ENCODE measurements around the gene EPB41L4B.

The EPB41L4B gene

DNA sequence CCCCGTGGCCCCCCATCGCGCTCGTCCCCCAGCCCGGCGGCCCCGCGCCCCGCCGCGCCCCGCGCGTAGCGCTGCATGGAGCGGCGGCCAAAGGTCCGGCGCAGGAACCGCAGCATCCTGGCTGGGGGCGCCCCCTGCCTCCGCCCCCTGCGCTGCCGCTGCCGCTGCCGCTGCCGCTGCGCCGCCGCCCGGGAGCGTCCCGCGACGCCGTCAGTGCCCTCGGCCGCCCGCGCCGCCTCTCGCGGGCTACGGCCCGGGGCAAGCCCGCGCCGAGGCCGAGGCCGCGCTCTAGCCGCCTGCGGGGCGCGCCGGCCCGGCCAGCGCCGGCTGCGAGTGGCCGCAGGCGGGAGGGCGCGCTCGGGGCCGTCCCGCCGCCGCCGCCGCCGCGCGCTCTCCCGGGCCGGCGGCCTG is 523 bp downstream of the EPB41L4B start:
- DNase-seq (ENCODE audit: low spot score): no peak

DNA sequence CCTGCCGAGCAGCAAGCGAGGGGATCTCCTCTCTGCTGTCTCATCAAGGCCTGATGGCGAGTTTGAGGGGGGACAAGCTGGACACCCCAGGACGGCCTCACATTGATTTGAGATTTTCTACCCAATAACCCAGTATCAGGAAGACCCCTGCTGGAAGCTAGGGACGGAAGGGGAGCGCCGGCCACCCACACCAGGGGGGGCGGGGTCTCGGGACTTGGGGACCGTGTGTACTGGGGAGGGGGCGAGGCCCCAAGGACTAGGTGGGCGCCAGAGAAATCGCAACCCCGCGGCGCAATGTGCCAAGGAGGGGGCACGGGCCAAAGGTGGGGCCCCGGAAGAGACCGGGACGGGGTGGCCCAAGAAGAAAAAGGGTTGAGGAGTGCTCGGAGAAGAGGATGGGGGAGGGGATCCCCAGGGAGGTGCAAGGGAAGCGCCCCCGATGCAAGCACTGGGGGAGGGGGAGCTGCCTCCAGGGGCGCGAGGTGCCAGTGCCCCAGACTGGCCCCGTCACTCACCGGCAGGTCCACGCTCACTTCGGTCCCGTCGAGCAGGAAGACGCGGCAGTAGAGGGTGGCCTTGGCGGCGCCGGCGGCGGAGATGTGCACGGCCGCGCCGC is 1.1 kb downstream of the EPB41L4B start:
- no peak for DNase-seq (ENCODE audit: low spot score)

DNA sequence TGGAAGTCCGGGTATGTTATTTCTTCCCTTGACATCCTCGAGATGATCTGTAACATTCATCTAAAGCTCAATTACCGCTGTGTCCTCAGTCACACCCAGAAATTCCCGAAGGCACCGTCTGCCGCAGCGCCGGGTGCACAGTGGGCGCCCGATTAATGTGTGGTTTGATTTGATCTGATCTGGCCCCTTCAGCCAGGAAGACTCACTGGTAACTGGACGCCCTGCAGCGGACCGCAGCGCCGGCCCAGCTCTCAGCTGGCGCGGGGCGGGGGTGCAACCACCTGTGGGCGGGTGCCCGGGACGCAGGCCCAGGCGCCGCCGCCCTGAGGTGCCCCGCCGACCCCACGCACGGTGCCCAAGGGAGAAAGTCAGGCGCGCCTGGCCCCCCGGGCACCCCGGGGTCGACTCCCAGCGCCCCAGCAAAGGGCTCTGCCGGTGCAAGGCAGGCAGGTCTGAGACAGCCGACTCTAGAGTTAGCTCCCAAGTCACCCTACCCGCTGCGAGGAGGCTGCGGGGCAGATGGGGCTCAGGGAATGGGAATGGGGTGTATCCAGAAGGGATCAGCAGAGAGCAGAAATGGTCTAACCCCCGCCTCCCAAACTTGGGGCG is 1.7 kb downstream of the EPB41L4B start:
- no peak for DNase-seq (ENCODE audit: low spot score)

DNA sequence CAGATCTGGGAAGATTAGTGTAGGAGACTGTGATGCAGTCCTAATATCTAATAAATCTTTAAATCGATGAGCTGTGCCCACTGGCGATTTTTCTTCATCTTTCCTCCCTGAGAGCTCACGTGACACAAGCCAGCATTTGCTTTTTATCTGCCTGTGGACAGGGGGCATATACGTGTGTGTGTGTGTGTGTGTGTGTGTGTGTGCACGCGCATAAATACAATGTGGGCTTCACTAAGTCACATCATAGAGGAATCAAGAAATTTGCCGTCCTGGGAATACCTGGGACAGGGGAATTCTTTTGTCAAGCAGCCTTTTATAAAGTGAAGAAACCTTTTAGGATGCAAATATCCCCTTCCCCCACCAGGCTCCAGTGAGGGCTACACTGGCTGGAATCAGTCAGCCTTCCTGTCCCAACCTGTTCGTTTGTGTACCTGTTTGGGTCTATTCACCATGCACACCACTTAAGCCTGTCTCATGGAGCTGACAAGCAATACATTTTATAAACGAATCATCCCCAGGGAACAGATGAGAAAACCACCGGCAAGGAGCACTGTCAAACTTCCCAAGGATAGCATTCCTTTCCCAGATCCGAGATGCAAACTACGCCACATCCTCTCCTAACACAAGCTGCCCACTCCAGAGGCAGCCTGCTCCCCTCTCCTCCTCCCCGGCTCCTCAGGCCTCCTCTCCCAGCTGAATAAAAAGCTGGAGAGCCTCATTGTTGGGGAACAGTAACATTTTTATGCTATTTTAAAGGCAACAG is 2.7 kb downstream of the EPB41L4B start:
- no peak for DNase-seq (ENCODE audit: low spot score)

DNA sequence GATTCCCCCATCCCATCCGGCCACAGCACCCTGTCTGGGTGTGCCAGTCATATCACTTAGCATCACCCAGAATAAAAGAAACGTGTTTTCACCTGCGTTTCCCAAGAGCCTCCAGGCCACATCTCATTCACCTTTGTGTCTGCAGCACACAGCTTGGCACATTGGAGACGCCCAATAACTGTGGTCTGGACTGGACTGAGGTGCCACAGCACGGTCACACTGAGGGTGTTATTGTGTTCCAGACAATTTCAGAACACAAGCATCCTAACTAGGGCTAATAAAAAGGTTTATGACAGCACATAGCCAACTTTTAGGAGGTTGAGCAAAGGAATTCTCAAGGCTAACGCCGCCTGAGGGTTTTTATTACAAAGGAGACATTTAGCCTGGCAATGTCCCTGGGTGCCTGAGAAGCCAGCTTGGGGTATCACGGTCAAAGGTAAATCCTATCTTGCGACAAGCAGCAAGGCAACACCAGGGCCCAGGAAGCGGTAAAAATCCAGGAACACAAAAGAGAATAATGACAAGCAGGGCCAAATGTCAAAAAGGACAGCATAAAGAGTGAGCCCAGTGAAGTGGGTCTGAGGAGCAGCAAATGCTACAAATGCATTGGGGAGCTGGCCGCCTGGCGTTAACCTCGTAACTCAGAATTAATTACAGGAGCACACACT is 3.4 kb downstream of the EPB41L4B start:
- no peak for DNase-seq (ENCODE audit: low spot score)

DNA sequence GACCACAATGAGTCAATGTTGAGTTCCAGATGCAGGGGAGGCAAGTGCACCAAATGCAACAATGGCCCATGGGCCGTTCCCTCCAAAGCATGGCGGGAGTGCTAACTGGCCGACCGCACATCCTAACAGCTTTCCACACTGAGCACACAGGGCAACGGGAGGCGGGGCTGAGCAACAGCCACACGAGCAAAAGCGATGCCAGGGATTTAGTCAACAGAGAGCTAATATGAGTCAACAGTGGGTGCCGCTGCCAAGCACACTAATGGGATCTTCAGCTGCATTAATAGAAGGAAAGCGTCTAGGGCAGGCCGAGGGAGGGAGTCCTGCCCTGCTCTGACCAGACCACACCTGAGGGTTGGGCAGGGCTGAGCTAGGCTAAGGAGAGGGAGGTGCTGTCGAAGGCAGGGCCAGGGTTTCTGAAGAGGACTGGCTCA is 4.6 kb downstream of the EPB41L4B start:
- DNase-seq (ENCODE audit: low spot score): no peak

DNA sequence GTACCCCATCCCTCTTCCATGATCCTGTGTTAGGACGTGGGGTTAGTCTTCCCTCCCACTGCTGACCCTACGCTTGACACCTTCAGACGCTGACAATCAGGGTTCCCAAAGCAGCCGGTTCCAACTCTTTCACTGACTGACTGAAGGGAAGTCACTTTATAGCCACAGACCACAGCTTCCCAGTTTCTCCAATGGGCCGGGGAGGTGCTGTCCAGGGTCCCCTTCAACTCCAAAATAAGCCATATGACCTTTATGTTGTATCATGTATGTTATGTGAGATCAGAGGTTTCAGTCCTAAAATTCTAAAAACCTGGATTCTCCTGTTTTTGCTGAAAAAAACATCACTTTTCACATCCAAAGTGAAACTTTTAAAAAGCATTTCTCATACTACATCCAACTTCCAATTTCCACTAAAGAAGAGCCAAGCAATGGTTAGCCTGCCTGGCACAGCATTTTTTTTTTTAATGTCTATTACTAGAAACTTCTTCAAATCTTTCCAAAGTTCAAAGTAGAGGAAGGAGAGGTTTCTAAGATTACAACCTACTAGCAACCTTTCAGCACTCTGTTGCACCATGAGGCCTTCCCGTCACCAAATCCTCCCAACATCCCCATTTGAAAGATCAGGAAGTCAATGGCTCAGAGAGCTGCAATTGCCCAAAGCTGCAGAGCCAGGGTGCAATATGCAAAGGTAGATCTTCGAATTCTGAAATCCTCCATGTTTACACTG is 5.2 kb downstream of the EPB41L4B start:
- no peak for DNase-seq (ENCODE audit: low spot score)

DNA sequence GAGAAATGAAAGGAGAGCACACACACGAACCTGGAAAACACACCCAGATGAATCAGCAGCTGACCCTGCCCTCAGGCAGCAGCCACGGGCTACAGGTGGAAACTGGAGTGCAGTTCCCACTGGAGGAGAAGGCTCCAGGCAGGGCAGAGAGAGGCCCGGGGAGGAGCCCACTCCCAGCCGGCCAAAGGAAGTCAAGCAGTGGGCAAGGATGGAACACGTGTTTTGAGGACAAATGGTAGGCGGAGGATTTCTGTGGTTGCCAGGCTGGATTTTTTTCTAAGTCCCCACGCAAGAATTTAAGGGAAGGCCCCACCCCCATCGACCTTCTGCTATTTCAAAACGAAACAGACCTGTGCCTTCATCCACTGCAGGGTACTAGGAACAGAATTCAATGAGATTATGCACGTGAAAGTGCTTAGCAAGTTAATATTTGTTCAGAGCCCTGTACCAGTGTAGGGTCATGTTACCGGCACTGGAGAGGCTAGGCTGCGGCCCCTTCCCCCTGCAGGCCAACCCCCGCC is 6.8 kb downstream of the EPB41L4B start:
- no peak for DNase-seq (ENCODE audit: low spot score)

DNA sequence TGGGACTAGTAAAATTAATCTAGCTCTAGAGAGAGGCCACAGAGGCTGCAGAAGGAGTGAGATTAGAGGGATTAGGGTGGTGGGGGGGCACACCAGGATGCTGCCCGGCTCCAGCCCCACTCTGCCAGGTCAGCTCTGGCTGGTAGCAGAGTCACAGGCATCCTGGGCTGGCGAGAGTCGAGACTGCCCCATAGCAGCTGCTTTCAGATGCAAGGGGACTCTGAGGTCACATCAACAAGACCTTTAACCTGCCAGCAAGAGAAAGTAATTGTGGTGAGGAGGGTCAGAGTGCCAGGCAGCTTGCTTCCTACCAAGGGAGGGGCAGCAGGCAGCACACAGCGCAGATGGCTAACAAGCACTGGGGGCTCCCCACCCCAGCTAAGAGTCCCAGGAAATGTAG is 7.5 kb downstream of the EPB41L4B start:
- no peak for DNase-seq (ENCODE audit: low spot score)

DNA sequence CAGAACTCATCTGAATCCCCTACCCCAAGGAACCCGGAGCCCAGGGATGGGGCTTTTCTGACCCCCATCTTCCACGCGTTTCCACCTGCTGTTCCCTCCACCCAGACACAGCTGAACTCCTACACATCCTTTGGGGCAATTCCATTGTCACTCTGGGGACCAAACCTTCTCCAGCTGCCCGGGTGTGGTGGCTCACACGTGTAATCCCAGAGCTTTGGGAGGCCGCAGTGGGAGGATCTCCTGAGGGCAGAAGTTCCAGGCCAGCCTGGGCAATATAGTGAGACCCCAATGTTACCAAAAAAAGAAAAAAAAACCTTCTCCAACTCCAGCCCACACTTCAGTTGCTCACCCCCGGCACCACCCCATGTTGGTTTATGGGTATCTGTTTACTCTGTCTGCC is 8.1 kb downstream of the EPB41L4B start:
- DNase-seq (ENCODE audit: low spot score): no peak

DNA sequence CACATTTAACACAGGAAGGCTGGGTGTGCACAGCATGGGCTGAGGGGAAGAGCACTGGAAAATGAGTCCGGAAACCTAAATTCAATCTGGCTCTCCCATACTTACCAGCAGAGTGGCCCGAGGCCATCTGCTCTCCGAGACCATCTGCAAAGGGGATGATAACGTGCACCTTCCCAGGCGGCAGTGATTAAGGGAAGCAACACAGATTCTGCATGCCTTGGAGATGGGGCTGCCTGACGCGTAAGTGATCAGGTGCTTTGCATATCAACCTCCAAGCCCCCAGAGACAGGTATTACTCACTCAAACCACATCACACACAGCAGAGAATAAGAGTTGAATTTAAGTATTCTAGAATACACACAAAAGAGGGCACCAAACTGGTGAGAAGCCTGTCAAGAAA is 9.1 kb downstream of the EPB41L4B start:
- no peak for DNase-seq (ENCODE audit: low spot score)

DNA sequence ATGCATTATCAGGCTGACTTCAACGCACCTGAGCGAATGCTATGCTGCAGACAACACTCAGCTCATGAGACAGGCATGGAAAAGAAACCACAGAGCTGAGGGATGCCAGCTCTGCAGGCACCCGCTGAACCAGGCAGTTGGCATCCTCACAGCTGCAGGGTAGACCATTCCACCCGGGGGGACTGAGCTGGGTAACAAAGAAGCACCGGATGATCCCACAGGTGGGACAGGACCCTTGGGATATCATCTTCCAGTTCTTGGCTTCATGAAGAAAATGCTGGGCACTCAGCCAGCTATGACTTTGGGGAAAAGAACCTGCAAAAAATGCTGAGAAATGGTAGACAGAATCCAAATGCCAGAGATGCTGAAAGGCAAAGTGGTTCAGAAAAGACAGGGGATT is 9.6 kb downstream of the EPB41L4B start:
- DNase-seq (ENCODE audit: low spot score): no peak

DNA sequence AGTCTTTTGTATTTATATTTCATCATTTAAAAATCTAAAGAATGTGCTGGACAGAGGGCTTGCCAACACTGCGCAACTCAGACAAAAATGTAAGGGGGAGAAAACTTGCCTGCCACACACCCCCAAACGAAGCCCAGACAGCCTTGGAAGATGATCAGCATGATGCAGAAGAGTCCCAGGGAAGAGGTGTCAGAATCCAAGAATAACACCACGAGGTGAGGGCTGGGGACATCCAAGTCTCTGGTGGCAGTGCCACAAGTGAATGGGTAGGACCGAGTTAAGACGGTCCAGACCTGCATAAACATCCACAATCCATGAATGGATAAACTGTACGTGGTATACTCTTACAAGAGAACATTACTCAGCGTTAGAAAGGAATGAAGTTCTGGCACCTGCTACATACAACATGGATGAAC is 10.4 kb downstream of the EPB41L4B start:
- no peak for DNase-seq (ENCODE audit: low spot score)

DNA sequence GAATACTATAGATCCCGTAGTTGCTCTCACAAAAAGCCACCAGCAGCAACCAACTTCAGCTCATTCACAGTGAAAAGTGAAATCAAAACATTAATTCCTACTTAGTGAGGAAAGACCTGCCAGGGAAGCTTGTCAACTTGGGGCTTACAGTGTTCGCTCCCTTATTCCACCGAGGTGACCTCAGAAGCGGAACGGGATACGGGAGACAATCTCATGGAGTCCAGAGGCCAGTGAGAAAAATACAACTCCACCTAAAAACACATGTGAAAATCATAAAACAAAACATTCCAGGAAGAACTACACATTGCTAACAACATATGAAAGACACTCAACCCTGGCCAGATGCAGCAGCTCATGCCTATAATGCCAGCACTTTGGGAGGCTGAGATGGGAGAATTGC is 11.6 kb downstream of the EPB41L4B start:
- no peak for DNase-seq (ENCODE audit: low spot score)

DNA sequence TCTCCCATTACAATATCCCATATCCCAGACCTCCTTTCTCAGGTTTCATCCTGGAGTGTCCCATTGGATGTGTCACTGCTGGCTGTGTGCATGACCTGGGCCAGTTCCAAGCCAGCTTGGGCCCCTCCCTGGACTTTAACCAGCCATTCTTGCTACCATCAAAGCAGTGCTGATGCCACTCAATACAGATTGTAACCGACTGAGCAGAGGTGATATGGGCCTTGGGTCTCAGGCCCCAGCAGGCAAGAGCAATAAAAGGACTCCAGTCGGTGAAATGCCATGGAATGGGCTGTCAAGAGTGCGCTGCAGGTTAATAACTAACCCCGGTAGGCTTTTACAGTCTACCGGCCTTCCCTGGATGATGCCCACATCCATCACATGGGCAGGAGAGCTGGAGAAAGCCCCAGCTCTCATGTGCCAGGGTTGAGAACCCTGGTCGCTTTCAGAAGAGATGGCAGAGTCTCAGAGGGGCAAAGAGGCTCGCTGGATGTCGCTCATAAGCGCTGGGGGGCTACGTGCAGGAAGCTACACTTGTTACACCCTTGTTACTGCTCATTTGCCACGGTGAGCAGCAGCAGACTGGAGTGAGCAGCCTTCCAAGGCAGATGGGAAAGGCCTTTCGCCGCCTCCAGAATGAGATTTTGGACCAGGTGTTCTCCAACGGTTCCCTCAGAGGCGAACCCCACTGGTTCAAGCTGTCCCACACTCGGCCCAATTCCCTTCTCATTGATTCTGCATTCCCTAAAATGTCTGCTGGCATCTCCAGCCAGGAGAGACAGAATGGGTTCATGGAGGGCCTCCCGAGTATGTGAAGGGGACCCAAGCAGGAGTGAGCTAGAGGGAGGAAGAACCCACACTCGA is 13.2 kb downstream of the EPB41L4B start:
- DNase-seq (ENCODE audit: low spot score): no peak

DNA sequence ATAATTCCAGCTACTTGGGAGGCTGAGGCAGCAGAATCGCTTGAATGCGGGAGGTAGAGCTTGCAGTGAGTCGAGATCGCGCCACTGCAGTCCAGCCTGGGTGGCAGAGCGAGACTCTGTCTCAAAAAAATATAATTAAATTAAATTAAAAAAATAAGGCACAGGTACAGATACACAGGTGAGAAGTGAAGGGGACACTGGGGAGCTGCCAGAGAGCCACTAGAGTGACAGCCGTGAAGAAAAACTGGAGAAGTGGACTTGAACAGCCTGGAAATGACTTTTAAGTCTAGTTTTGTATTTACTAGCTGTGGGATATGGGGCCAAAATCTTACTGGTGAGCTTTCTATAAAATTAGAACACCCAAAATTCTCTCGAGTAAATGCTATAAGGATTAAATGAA is 15.1 kb downstream of the EPB41L4B start:
- no peak for DNase-seq (ENCODE audit: low spot score)

DNA sequence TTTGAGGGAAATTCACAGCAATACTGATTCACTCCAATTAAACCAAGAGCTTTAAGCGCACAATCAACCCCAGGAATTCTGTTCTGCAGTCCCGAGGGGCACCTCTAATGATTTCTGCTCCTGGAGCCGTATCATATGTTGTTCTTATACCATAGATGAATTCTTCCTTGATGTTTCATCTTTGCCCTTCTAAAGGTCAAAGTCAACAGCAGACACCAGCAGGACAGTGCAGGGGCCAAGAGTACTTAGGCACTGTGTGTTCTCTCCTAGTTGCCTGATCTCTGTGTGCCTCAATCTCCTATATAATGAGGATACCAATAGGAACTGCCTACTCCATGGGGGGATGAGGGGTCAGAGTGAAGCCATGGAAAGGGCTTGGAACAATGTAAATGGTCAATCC is 16.5 kb downstream of the EPB41L4B start:
- DNase-seq (ENCODE audit: low spot score): no peak

DNA sequence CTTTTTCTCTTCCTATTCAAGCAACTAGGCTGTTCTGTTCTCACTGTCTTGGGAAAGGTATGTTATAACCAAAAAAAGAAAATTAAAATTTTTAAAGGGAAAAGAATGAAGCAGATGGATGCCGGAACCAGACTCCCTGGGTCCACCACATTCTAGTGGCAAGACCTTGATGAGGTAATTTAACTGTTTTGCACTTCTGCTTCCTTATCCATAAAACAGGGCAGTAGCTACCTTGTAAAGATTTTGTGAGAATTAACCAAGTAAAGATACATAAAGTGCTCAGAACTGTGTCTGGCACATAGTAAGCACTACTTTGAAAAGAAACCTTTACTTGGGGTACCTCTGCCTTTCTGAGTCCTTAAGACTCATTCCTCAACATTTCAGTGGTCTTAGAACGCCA is 17.0 kb downstream of the EPB41L4B start:
- no peak for DNase-seq (ENCODE audit: low spot score)

DNA sequence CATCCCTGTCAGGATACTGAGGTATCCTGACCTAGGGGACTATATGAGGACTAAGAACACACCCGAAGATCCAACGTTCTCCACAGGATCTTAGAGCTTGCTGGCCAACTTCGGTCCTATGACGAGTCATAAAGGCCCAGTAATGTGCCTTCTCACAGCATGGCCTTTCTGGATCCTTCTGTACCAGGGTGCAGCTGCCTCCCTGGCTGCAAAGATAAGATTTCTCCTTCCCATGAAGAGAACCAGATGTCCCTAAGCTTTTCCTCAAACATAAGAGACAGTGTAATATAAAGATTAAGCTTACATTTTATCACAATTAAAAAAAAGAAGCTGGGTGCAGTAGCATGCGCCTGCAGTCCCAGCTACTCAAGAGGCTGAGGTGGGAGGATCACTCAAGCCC is 18.3 kb downstream of the EPB41L4B start:
- DNase-seq (ENCODE audit: low spot score): no peak

DNA sequence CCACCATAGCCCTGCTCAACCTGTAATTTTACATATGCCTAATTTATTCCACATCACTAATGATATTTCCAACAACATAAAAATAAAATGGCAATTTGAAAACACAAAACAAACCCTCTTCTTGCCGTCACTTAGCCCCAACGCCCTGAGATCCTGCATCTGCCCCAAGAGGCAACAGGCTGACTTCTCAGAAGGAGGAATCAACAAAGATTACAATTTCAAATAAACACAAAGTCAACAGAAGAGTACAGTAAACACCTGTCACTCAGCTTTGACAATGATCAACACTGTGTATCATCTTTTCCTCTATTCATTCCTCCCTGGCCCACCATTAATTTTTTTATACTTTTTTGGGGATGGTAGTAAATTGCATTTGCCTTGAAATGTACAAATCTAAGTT is 19.8 kb downstream of the EPB41L4B start:
- DNase-seq (ENCODE audit: low spot score): no peak

DNA sequence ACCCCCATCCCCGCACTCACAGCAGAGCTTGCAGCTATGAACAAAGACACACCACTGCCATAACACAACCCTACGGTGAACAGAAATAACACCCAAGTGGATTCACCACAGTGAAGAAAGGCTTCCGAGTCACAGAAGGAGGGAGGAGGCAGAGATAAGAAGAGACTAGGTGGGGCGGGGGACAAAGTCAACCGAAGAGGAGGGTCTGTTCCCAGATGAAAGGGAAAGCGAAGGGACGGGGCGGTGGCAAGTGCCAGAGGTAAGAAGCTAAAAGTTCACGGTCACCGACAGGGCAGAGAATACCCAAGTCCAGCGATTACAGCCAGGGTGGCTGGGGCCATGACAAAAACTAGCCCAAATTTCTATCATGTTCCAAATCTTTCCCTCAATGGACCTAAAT is 21.0 kb downstream of the EPB41L4B start:
- no peak for DNase-seq (ENCODE audit: low spot score)

Measured in CD4-positive, alpha-beta T cell treated with Interleukin-2 at 100 ng/mL for 4 hours (primary cell).